ENCODE measurements around the gene TSPY9.
"Not testable (repeated sequence)": the region's sequence is repeated elsewhere in the genome, so short reads cannot be mapped to it uniquely, and the experiment has no call there.

The TSPY9 gene

GRCh38 chrY:9486967-9487366 lies at the start of gene TSPY9:
Gene TSPY9, plus strand, starts transcription at chrY:9487267. Its CDS starts 46 bp downstream, at chrY:9487313.
- DNase-seq (ENCODE audit: low spot score); in situ Hi-C loops (cut with MboI; ENCODE audit: low sequenced_read_pairs, unreplicated experiment): not testable (repeated sequence)

- in situ Hi-C loops (cut with MboI; ENCODE audit: low sequenced_read_pairs, unreplicated experiment); DNase-seq (ENCODE audit: low spot score): not testable (repeated sequence)
These were observed 20.4 kb upstream of the TSPY9 start, which contains the start of gene TSPY1 for GRCh38 chrY:9466655-9467054. Gene TSPY1, plus strand, starts transcription at chrY:9466955. Its CDS starts 46 bp downstream, at chrY:9467001.

- in situ Hi-C loops (cut with MboI; ENCODE audit: low sequenced_read_pairs, unreplicated experiment); DNase-seq (ENCODE audit: low spot score): not testable (repeated sequence)
These were observed 17.3 kb downstream of the TSPY9 start for GRCh38 chrY:9504396-9504795.

- in situ Hi-C loops (cut with MboI; ENCODE audit: low sequenced_read_pairs, unreplicated experiment); DNase-seq (ENCODE audit: low spot score): not testable (repeated sequence)
These were observed 29.2 kb downstream of the TSPY9 start for GRCh38 chrY:9516287-9516686.

GRCh38 chrY:9527580-9527979 lies 40.5 kb downstream of the TSPY9 start, which contains the start of gene TSPY10:
Gene TSPY10, plus strand, starts transcription at chrY:9527880. Its CDS starts 46 bp downstream, at chrY:9527926.
- DNase-seq (ENCODE audit: low spot score); in situ Hi-C loops (cut with MboI; ENCODE audit: low sequenced_read_pairs, unreplicated experiment): not testable (repeated sequence)
